NK-92 (cell line): ENCODE results near the gene CD38.
"Not testable (repeated sequence)": the region's sequence is repeated elsewhere in the genome, so short reads cannot be mapped to it uniquely, and the experiment has no call there.

ENCODE experiments used
- DNase-seq: peaks from one replicate; lab custom pipeline; 2025; ENCODE audit not compliant: unreplicated experiment; lab: John Stamatoyannopoulos, UW

Gene CD38

DNA sequence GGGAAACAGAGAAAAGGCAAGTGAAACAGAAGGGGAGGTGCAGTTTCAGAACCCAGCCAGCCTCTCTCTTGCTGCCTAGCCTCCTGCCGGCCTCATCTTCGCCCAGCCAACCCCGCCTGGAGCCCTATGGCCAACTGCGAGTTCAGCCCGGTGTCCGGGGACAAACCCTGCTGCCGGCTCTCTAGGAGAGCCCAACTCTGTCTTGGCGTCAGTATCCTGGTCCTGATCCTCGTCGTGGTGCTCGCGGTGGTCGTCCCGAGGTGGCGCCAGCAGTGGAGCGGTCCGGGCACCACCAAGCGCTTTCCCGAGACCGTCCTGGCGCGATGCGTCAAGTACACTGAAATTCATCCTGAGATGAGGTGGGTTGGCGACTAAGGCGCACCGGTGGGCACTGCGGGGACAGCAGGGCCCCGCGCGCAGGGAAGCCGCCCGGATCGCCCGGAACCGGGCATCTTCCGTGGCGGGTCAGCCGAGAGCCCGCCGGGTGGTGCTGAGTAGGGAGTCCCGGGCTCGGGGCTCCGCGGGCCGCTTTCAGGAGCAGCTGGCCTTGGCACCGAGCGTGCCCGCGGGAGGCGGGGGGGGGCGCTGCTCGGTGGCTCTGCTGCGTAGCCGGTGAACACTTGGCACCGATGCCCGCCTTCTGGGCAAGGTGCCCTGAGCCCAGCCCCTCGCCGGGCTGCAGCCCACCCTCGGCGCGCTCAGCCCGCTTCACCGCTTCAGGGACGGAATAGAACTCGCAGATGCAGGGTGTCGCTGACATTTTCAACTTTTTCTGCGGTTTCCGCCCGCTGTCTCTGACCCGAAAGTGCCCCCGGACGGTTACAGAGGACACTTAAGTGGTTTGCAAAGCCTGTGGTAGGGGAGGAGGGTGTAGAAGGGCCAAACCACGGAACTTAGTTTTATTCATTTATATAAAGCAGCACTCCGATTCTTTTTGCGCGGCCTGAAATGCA, at the start of gene CD38:
TSS of gene CD38 (plus strand) at position 40 of the 953 bp plus-strand sequence. CDS start at position 127, 87 bp downstream.
- DNase-seq: no peak

DNA sequence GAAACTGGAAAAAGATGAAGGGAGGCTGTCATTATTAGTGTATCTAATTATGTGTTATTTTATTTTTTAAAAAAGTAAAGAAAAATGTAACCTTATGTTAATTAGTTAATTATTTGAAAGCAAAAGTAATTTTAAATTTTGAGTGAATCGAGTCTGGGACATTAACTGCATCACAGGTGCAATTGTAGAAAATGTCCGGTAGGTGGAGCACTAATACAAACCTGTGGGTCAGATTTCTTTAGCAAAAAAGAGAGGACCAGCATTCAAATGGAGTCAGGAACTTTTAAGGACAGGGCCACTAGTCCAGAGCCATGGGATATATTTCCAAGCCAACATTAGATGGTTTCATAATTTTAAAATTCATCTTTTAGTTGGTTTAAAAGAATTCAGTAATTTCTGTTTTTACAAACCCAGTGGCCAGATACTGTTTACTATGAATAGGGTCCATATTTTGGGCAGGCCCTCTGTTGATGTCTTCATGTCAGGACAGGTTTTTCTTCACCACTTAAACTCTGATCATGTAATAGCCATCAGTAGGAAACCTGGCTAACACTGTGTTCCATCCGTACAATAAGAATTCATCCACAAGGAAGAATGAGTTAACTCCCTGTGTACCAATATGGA, 48.1 kb upstream of the CD38 start:
- no peak for DNase-seq

DNA sequence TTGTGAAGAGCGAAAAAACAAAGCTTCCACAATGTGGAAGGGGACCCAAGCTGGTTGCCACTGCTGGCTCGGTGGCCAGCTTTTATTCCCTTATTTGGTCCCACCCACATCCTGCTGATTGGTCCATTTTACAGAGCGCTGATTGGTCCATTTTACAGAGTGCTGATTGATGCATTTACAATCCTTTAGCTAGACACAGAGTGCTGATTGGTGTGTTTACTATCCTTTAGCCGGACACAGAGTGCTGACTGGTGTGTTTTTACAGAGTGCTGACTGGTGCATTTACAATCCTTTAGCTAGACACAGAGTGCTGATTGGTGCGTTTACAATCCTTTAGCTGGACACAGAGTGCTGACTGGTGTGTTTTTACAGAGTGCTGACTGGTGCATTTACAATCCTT, 45.1 kb upstream of the CD38 start:
- not testable (repeated sequence) for DNase-seq

- DNase-seq: no peak
Observed at GRCh38 chr4:15735536-15735935, 42.6 kb upstream of the CD38 start.

DNA sequence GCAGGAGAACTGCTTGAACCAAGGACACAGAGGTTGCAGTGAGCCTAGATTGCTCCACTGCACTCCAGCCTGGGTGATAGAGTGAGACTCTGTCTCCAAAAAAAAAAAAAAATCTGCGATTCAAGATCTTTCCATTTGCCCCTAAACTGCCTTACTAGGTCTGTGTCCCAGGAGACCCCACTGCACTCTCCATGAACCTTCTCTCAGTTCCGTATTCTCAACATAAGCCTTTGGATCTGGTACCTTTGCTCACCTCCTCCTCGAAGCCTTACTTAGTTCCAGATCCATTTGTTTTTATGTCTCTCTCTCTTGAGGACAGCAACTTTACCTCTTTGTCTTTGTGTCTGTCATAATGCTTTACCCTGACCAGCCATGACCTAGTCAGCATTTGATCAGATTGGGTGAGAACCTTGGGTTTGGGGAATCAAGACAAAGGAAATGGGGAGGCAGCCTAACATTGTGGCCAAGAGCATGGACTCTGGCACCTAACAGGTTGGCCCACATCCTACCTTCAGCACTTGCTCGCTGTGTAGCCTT, 41.5 kb upstream of the CD38 start:
- no peak for DNase-seq

- DNase-seq: no peak
Observed at GRCh38 chr4:15737255-15737654, 40.9 kb upstream of the CD38 start.

- no peak for DNase-seq
Observed at GRCh38 chr4:15738877-15739276, 39.3 kb upstream of the CD38 start.

- no peak for DNase-seq
Observed at GRCh38 chr4:15740764-15741404, 37.2 kb upstream of the CD38 start.

DNA sequence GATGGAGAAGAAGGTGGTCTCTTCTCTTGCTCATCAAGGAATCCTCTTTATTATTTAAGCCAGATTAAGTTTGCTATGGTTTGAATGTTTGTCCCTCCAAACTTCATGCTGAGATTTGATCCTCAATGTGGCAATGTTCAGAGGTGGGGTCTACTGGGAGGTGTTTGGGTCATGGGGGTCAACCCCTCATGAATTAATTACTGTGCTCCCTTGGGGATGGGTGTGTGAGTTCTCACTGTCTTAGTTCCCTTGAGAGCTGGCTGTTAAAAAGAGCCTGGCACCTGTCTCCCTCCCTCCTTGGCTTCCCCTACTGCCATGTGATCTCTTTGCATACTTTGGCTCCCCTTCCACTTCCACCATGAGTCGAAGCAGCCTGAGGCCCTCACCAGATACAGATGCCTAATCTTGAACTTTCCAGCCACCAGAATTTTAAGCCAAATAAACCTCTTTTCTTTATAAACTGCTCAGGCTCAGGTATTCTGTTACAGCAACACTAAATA, 36.0 kb upstream of the CD38 start:
- no peak for DNase-seq

- DNase-seq: no peak
Observed at GRCh38 chr4:15742637-15743036, 35.5 kb upstream of the CD38 start.

DNA sequence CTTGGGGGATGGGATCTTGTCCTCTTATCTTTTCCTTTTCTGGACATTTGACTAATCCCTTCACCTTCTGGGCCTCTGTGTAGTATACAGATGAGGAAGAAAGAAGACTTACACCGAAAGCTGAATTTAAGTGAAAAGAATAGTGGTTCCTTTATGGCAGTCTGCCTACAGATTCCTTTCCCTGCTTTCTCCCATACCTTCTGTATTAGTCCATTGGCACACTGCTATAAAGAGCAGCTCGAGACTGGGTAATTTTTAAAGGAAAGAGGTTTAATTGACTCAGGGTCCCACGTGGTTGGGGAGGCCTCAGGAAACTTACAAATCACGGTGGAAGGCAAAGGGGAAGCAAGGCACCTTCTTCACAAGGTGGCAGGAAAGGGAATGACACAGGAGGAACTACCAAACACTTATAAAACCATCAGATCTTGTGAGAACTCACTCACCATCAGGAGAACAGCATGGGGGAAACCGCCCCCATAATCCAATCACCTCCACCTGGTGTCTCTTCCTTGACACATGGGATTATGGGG, 34.0 kb upstream of the CD38 start:
- DNase-seq: no peak

DNA sequence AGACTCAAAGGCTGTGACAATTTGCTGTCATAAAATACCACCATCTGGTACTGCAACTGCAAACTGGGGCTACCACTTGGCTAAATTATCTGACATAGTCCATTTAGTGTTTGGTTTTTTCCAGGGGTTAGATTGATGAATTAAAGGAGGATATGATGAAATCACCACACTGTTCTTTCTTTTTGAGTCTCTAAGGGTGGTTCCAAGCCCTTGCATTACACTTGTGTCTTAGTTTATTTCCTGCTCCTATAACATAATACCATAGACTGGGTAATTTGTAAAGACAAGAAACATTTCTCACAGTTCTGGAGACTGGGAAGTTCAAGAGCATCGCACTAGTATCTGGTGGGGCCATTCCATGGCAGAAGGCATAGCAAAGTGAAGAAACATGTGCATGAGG, 32.0 kb upstream of the CD38 start:
- no peak for DNase-seq

DNA sequence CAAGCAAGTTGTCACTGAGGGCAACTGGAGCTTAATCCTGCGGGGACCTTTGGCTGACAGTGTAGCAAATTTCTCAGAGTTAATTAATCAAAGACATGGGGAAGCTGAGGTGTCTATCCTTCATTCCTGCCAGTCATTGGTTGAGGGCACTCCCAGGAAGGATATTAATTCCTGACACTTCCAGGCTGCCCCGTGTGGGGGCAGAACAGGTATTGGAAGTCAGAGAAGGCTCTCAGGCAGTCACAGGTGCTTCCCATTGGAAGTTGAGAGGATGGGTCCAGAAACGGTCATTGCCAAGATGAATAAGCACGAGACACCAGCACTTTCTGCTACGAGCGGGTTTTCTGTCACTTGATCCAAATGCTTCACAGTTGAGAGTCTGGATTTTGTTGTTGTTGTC, 29.1 kb upstream of the CD38 start:
- DNase-seq: no peak

DNA sequence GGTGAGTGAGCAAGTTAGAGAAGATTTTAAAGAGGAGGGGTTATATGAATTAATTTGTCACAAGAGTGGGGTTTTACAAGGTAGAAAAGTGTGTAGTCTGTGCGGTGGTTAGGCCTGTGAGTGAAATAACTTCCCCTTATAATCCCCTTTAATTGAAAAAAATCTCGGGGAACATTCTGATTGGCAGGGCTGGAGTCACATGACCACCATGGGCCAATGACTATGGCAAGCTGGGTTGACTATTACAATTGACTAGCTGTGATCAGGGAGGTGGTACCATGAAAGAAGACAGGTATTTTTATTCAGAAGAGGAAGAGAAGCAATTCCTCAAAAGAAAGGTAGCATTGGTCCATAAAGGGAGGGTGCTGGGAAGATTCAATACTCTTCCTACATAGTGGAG, 27.0 kb upstream of the CD38 start:
- DNase-seq: no peak

DNA sequence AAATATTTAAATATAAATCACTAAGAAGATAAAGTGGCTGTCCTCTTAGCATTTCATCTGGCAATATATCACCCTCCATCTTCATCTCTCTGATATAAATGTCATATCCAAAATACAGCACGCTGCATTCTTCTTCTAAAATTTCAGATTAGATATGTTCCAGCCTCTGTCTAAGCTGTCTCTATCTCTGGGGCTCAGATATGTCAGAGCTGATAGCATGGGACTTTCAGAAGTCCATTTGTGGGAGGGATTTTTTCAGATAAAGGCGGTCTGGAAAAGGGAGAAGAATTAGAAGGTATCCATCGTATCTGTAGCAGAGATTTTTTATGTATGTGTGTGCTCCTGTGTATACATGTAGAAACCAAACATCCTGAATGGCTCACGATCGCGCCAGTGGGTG, 25.0 kb upstream of the CD38 start:
- DNase-seq: no peak

- DNase-seq: no peak
Observed at GRCh38 chr4:15753786-15754185, 24.3 kb upstream of the CD38 start.

DNA sequence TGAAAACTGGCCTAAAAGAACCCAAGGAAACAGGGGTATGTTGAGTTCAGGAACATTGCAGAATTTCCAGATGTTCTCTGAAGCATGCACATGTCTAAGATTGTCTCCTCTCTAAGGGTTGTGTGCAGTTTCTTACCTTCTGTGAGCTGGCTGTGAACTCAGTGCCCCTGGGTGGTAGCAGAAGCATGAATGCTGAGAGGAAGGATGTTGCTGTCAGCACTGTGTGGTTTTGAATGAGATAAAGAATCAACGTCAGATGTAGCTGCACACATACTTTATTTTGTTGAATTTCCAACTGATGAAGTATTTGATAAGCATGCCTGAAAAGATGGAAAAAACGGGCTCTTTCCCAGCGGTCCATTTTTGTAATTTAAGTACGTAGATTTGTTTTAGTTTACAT, 23.8 kb upstream of the CD38 start:
- DNase-seq: no peak

DNA sequence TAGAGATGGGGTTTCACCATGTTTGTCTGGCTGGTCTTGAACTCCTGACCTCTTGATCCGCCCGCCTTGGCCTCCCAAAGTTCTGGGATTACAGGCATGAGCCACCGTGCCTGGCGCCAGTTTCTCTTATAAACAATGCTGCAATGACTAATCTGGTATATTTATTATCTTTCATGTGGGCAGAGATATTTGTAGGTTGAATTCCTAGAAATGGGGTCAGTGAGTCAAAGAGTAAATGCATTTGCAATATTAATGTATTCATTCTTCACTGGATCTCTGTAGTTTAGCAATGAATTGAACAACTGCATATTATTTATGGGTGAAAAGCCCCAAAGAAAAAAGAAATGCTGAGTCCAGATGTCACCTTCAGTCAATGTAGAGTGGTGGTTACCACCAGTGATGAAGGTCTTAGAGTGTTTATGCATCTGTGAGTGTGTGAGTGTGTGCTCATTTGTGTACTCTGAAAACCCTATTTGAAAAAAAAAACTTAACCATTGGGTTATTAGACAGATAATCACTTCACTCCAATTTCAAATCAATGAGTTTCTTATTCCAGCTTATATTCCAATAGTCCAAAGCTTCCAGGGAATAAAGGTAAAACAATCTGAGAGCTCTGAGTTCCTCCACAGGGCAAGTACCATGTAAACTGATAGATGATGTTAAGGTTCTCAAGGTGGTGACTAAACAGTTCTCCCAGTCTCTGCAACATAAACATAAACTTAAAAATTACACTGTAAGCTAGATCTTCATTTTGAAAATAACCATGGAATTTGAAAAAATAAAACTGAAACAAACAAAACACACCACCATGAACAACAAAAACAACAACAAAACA, 22.6 kb upstream of the CD38 start:
- DNase-seq: no peak

DNA sequence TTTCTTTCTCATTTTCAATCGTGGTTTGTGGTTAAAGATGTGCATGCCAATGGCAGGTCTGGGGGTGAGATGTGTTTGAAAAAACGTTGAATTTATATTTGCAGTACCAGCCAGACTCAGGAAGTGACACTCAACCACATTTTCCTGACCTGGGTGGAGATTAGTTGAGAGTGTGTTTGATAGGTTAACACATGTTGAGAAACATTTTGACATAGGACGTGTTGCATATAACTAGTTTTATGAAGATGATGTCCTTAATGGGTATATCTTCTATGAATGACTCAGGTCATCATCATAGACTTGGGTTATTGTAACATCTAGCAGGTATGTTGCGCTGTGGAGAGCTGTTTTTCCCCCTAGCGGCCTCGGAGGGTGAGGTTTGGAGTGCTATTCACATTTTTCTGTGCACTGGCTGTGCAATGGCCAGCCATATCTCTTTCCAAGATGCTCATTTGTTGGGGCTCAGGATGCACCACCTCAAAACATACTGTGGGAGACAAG, 21.7 kb upstream of the CD38 start:
- peak; percentile 25 for DNase-seq

- no peak for DNase-seq
Observed at GRCh38 chr4:15757054-15757453, 21.1 kb upstream of the CD38 start.
